Right renal cortex interstitium (tissue), 3 donors: ENCODE data around the gene RGS21. TPM values are rescaled to one million over a fixed set of nuclear protein-coding genes. Genes with fewer than 3 reads are reported as not detected.
"Not testable (repeated sequence)": the region's sequence is repeated elsewhere in the genome, so short reads cannot be mapped to it uniquely, and the experiment has no call there.

Experiments used
- DNase-seq, 3 donors: peaks; one replicate each; pipeline ENCODE4 v3.0.0-alpha.2; 2013; ENCODE audit warnings: low read depth in 3 of 3, low spot score in 2 of 3
- polyA plus RNA-seq, 3 donors: library from polyadenylated mRNA; unstranded; fragments of 120-200 nt; gene quantifications; one replicate each; pipeline ENCODE4 v1.2.1, GENCODE V29; 2013; ENCODE audit not compliant: insufficient read length in 3 of 3

Gene RGS21
- not detected for polyA plus RNA-seq

DNA sequence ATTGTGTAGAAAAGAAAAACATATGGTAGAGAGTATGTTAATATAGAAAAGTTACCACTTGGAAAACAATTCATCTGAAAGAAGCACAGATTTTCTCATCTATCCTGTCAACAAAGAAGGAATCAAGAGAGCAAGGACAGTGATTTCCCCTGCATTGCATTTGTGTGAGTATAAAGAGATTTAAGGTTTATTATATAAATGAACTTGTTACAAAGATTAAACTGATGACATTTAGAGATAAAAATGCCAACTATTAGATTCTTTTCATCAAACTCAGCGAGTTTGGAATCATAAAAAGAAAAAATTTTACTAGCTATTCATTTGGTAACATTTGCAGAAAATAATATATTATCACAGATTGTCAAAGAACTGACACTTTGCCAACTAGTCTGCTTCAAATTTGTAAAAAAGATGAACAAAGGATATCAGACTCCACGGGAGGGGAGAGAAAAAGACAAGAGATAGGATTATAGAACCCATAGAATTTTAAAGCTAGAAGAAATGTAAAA is at the start of gene RGS21:
Gene RGS21, plus strand, starts transcription at position 51 of the 509 bp plus-strand sequence. CDS start 26,045 bp downstream, outside the sequence.
- no peak for DNase-seq

DNA sequence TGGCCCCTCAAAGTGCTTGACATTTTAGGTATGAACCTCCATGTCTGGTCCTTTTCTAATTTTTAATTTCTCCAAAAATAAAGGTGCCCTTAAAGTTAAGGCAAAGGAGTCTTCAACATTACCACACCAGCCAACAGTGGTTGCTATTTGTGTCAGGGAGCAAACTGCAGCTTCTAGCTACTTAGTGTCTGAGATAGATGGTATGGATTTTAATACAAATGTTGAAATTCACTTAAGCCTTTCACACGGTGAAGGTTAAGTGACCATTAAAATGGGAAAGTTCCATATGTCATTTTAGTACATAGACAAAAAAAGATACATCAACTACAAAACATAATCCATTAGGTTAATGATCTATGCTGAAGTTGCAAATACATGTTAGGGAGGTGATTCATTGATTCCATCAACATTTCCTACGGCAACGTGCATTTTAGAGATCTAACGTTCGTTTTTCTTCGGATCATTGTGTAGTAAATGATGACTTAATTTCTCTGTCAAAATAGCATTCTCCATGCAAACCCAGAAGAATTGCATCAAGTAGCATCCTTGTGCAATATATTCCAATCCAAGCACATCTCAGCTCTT is 48.2 kb upstream of the RGS21 start:
- DNase-seq: no peak

- no peak for DNase-seq
Observed at GRCh38 chr1:192270398-192270797, 46.4 kb upstream of the RGS21 start.

- DNase-seq: no peak
Observed at GRCh38 chr1:192272732-192273131, 44.1 kb upstream of the RGS21 start.

- no peak for DNase-seq
Observed at GRCh38 chr1:192274588-192274987, 42.2 kb upstream of the RGS21 start.

- DNase-seq: no peak
Observed at GRCh38 chr1:192277635-192278034, 39.2 kb upstream of the RGS21 start.

DNA sequence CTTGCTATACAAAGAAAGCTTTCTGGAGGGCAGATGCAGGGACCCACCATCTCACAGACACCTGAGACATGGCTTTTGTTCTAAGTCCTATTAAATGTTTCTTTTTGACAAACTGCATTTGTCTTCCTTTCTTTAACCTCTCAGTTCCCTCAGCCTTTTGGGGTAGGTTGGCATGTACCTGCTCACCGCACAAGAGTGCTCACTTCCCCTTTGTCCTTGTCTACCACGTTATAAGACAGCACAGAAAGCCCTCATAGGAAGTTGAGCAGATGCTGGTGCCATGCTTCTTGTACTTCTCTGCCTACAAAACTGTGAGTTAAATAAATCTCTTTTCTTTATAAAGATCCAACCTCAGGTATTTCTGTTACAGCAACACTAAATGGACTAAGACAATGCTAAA is 31.9 kb upstream of the RGS21 start:
- no peak for DNase-seq

GRCh38 chr1:192303029-192303428 is 13.8 kb upstream of the RGS21 start:
- no peak for DNase-seq

DNA sequence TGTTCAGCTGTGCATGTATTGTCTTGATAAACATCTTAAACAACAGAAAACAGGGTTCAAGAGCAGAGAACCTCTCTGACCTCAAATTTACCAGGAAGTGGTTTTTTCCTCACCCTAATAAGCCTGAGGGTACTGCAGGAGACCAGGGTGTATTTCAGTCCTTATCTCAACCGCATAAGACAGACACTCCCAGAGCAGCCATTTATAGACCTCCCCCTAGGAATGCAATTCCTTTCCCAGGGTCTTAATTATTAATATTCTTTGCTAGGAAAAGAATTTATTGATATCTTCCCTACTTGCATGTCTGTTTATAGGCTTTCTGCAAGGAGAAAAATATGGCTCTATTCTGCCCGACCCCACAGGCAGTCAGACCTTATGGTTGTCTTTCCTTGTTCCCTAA is 8.5 kb upstream of the RGS21 start:
- DNase-seq: not testable (repeated sequence)

DNA sequence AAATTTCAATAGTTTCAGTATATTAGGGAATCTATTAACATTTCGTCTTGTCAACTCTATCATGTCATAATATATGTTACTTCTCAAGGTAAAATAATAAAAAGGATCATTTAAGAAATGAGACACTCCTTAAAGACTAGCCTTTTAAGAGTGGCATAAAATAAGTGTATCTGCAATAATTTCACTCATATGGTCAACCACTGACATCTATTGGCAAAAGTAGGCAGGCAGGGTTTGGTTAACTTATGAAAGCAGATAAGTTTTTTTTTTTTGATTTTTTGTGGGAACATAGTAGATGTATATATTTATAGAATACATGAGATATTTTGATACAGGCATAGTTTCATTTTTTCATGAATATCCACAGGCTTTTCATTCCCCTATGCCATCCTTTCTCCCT is 5.5 kb upstream of the RGS21 start:
- DNase-seq: no peak

DNA sequence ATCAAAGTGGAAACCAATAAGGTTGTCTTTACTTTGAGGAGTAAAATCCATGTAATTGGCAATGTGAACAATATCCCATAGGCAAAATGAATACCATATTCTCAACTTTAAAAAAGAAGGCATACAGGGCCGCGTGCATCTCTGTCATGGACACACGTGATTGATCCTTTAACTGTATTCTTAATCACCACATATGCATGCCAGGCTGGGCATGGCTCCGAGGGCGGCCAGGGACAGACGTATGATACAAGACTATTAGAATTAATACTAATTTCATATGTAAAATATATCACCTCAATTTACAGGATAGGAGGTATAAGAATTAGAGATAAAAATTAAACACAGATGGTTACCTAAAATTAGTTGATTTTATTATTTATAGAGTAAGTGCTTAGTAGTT is 11.2 kb downstream of the RGS21 start:
- no peak for DNase-seq

- no peak for DNase-seq
Observed at GRCh38 chr1:192342842-192343241, 26.1 kb downstream of the RGS21 start.

DNA sequence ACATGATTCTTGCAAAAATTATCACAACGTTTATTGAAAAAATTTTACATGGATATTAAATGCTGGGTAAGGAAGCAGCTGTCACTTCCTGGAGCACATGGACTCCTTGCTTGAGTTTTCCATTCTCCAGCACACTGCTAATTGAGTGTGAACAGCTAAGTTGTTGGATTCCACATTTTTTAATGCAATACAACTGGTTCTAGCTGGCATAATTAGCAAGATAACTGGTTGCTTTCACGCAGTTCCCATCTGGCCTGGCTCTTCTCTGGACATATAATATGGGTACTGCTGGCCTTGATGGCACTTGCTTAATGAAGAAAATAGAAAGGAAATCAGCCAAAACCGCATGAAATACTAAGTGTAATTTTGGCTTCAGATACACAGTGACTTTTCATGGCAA is 26.6 kb downstream of the RGS21 start:
- DNase-seq: no peak

GRCh38 chr1:192349314-192349713 is 32.5 kb downstream of the RGS21 start:
- no peak for DNase-seq

DNA sequence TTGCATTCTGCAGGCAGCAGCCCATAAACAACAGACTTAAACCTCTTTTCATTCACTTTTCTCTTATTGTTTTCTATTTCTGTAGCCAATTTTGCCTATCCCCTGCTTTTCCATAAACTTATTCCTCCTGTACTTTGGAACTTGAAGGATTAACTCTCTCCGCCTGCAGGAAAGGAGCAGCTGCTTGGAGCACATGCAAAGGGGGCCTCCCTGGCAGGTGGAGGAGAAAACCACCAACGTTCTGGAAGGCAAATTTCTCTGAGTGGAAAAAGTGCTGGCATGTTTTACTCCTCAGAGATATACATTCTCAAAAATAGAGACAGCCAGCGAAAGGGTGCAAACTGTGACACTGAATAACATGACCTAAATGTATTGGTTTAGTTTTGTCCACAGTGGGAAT is 33.6 kb downstream of the RGS21 start:
- no peak for DNase-seq

- no peak for DNase-seq
Observed at GRCh38 chr1:192351550-192351949, 34.8 kb downstream of the RGS21 start.

DNA sequence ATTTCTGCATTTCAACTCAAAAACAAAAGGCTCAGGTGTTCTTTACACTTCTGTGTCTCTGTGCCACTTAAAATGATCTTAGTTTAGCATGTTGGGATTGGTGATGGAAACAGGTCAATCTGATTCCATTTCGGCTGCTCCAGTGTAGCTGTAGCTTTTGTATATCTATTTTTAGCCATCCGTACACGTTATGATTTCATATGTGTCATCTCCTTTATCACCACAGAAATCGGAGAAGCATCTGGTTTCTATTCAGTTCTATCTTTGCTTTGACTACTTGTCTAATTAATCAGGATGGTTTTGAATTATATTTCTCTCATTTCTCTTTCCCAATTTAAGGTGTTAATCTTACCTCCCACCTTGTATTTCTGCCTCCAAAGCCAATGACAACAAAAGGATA is 41.1 kb downstream of the RGS21 start:
- no peak for DNase-seq

DNA sequence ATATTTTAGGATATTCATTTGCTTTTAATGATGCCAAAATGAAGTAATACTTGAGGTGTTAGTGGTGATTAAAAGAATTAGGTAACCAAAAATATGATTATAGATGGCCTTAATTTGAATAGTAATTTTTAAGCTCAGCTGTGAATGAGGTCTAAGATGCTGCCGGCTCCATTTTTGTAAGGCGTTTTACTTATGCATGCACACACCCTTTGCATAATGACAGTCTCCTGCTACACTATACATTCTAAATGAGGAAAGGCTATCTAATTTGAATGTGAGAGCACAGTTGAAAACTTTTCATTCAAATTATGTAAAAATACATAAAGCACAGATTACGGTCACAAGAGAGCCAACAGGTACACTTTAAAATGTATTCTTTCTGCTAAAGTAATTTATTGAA is 41.6 kb downstream of the RGS21 start:
- no peak for DNase-seq

- no peak for DNase-seq
Observed at GRCh38 chr1:192358822-192359221, 42.0 kb downstream of the RGS21 start.

DNA sequence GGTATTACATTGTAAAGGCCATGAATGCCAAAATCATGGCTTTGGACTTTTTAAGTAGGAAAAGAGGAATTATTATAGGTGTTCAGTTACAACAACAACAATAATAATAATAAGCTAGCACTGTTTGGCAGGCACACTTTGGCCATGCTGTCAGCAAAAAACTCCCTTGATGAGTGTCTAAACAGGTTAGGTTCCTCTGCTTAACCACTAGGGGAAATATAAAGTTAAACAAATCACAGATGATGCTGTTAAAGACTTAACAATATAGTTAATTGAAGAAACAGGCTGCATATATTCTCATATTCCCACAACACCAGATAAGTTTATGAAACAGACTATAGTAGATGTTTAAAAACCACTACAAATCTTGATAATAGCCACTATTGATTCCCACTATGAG is 46.4 kb downstream of the RGS21 start:
- DNase-seq: no peak

DNA sequence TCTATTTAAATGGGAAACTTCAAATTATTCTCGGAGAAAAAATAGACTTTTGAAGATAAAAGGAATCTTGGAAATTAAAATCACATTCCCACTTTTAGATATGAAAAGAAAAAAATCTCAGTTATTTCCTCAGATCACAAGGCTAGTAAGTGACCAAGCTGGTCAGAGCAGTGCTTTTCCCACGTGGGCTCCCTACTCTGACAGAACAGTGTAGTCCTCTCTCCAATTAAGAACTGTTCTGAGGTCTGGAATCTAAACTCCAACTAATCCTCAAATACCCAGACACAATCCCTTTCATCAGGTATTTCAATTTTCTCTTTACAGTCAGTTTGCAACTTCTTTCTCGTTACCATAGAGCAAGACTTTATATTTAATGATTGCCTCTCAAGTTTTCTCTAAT is 50.6 kb downstream of the RGS21 start:
- no peak for DNase-seq

- no peak for DNase-seq
Observed at GRCh38 chr1:192375306-192375705, 58.5 kb downstream of the RGS21 start.

GRCh38 chr1:192376374-192376773 is 59.6 kb downstream of the RGS21 start:
- no peak for DNase-seq
